ENCODE data around the gene PPP1R14C. TPM values are rescaled to one million over a fixed set of nuclear protein-coding genes. Genes with fewer than 3 reads are reported as not detected.
A peak's percentile ranks its signal among the peaks of the same experiment; 100 is the strongest.

The PPP1R14C gene
- total and polyA plus RNA-seq, 2 of the 13 experiments (the other 11 are each of a cell fraction or from before 2014, with no cell fraction given) = not detected

DNA sequence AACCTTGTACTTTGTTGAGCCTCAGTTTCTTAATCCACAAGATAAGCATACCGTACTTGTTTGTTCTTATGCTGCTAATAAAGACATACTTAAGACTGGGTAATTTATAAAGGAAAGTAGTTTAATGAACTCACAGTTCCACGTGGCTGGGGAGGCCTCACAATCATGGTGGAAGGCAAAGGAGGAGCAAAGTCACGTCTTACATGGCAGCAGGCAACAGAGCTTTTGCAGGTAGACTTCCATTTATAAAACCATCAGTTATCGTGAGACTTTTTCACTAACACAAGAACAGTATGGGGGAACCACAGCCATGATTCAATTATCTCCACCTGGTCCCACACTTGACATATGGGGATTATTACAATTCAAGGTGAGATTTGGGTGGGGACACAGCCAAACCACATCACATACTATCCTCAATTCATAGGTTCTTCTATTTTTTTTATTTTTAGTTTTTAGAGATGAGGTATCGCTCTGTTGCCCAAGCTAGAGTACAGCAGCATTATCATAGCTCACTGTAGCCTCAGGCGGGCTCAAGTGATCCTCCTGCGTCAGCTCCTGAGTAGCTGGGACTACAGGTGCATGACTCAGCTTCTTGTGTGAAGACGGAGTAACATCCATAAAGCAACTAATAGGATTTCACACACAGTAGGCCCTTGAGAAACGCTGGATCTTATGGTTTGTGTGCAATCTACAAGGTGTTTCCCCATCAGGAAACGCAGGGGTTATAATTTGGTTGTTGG is 149.3 kb downstream of the PPP1R14C start:
- no peak overlapping the region for H3K4me2 ChIP-seq (ENCODE audit: low read depth, low read length)
- no peak overlapping the region for H3K27ac ChIP-seq (ENCODE audit: extremely low read length, insufficient read depth, low read length)
- no peak for FAIRE-seq
- intact Hi-C loops (cut with micrococcal nuclease; ENCODE audit: unreplicated experiment) (no loop called here), in situ Hi-C loops (cut with HindIII; ENCODE audit: extremely low pct_ligation_motif_present, low pct_unique_long_range_greater_than_20kb) (no loop called here)
- POLR2A ChIA-PET = no interaction called here
- H3K36me3 ChIP-seq (replicated peaks in 1 of 2; ENCODE audit: control insufficient read depth in 1 of 2, insufficient read depth in 2 of 2, low read length in 2 of 2) = no peaks in the 10 kb centered on the region
- no peak overlapping the region for H2AFZ ChIP-seq (ENCODE audit: low read length)
- DNase-seq (ENCODE audit: low spot score) = no peak
- no peaks in the 10 kb centered on the region for H3K79me2 ChIP-seq (ENCODE audit: insufficient read depth, low read length)
- H3K9ac ChIP-seq (ENCODE audit: insufficient read depth, low read depth, low read length) = no peak overlapping the region
- WGBS (ENCODE audit: low lambda C conversion rate) = 29% methylated on average over 10 of the region's 10 CpGs
- ATAC-seq = no peak
- H3K9me3 ChIP-seq (ENCODE audit: low read length) = peaks cover 17% of the 10 kb centered on the region
- H3K4me1 ChIP-seq (ENCODE audit: insufficient read depth, low read length) = no peaks in the 10 kb centered on the region
- TF ChIP-seq NFE2L2 (IDR thresholded peaks at IDR 0.05; ENCODE audit: low read length) = 0 out of 2 replicates have a peak, but pooled peaks have one; percentile 7
- no peak for TF ChIP-seq ZNF484 (CRISPR knock-in tag; IDR thresholded peaks at IDR 0.05; ENCODE audit: borderline replicate concordance, low read depth)
- CTCF ChIA-PET (ENCODE audit: low intra/inter-chr PET ratio, low total read pairs) = no interaction called here
- no peak overlapping the region for H3K4me3 ChIP-seq (replicated peaks in 1 of 3; ENCODE audit: insufficient read depth in 1 of 3, low read depth in 2 of 3, low read length in 3 of 3)
- peaks cover 0 to 16% of the 10 kb centered on the region in 2 experiments; a peak in 2 of 5 replicates for H3K27me3 ChIP-seq (ENCODE audit: control insufficient read depth in 1 of 2, insufficient read depth in 2 of 2, low read length in 2 of 2)
- no TSS peak for BruUV-seq (replicated peaks)
- no peaks in the 10 kb centered on the region for H4K20me1 ChIP-seq (ENCODE audit: insufficient read depth, low read length)

DNA sequence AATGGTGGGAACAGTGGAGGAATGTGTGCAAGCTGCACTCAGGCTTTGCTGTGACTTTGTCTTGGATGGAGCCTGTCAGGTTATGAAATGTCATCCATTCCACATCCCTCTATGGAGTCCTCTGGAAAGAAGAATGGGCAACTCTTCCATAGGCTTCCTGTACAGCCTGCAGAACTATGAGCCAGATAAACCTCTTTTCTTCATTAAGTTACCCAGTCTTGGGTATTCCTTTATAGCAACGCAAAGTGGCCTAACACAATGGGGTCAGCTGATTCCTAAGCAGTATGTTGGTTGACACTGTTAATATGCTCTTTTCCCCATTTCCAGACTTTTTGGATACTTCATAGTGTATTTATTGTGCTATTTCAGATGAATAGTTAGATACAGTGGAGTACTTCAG is 150.2 kb downstream of the PPP1R14C start:
- 50% methylated on average over 1 of the region's 1 CpG for WGBS (ENCODE audit: low lambda C conversion rate)
- Histone ChIP-seq H3K27ac (ENCODE audit: extremely low read length, insufficient read depth, low read length) (no peak overlapping the region), H3K79me2 (ENCODE audit: insufficient read depth, low read length) (no peaks in the 10 kb centered on the region), H3K36me3 (replicated peaks in 1 of 2; ENCODE audit: control insufficient read depth in 1 of 2, insufficient read depth in 2 of 2, low read length in 2 of 2) (no peaks in the 10 kb centered on the region), H3K4me3 (replicated peaks in 1 of 3; ENCODE audit: insufficient read depth in 1 of 3, low read depth in 2 of 3, low read length in 3 of 3) (no peak overlapping the region), H3K27me3 (ENCODE audit: control insufficient read depth in 1 of 2, insufficient read depth in 2 of 2, low read length in 2 of 2) (peaks cover 0 to 16% of the 10 kb centered on the region in 2 experiments; a peak in 2 of 5 replicates), H2AFZ (ENCODE audit: low read length) (no peak overlapping the region), H3K9ac (ENCODE audit: insufficient read depth, low read depth, low read length) (no peak overlapping the region), H3K4me1 (ENCODE audit: insufficient read depth, low read length) (no peaks in the 10 kb centered on the region), H4K20me1 (ENCODE audit: insufficient read depth, low read length) (no peaks in the 10 kb centered on the region), H3K4me2 (ENCODE audit: low read depth, low read length) (no peak overlapping the region), H3K9me3 (ENCODE audit: low read length) (peaks cover 26% of the 10 kb centered on the region)
- FAIRE-seq (no peak), DNase-seq (ENCODE audit: low spot score) (no peak), ATAC-seq (no peak)
- ChIA-PET POLR2A (no interaction called here), CTCF (ENCODE audit: low intra/inter-chr PET ratio, low total read pairs) (no interaction called here)
- in situ Hi-C loops (cut with HindIII; ENCODE audit: extremely low pct_ligation_motif_present, low pct_unique_long_range_greater_than_20kb) (no loop called here), intact Hi-C loops (cut with micrococcal nuclease; ENCODE audit: unreplicated experiment) (no loop called here)
- no TSS peak for BruUV-seq (replicated peaks)
- no peak for TF ChIP-seq ZSCAN30 (CRISPR knock-in tag; IDR thresholded peaks at IDR 0.05)
- no peak for TF ChIP-seq ELK4 (CRISPR knock-in tag; IDR thresholded peaks at IDR 0.05; ENCODE audit: borderline replicate concordance)
- TF ChIP-seq ZSCAN20 (CRISPR knock-in tag; IDR thresholded peaks at IDR 0.05; ENCODE audit: borderline replicate concordance) = no peak
- no peak for TF ChIP-seq MED8 (CRISPR knock-in tag; IDR thresholded peaks at IDR 0.05; ENCODE audit: insufficient replicate concordance)
- no peak for TF ChIP-seq POLR2A (IDR thresholded peaks at IDR 0.05; ENCODE audit: insufficient read depth in 1 of 2, low read depth in 2 of 2, low read length in 2 of 2)
- TF ChIP-seq ATRX (CRISPR knock-in tag; IDR thresholded peaks at IDR 0.05; ENCODE audit: borderline replicate concordance) = no peak
- no peak for TF ChIP-seq RXRA (CRISPR knock-in tag; IDR thresholded peaks at IDR 0.05)
- no peak for TF ChIP-seq ZNF781 (CRISPR knock-in tag; IDR thresholded peaks at IDR 0.05; ENCODE audit: borderline replicate concordance, not compliant biosample characterization)
- no peak for TF ChIP-seq RBAK (CRISPR knock-in tag; IDR thresholded peaks at IDR 0.05)
- TF ChIP-seq, protein P1, sequence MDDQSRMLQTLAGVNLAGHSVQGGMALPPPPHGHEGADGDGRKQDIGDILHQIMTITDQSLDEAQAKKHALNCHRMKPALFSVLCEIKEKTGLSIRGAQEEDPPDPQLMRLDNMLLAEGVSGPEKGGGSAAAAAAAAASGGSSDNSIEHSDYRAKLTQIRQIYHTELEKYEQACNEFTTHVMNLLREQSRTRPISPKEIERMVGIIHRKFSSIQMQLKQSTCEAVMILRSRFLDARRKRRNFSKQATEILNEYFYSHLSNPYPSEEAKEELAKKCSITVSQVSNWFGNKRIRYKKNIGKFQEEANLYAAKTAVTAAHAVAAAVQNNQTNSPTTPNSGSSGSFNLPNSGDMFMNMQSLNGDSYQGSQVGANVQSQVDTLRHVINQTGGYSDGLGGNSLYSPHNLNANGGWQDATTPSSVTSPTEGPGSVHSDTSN (CRISPR knock-in tag; IDR thresholded peaks at IDR 0.05; ENCODE audit: borderline replicate concordance) = no peak
- TF ChIP-seq ZNF788 (CRISPR knock-in tag; IDR thresholded peaks at IDR 0.05; ENCODE audit: borderline replicate concordance) = no peak
- no peak for TF ChIP-seq ZNF775 (CRISPR knock-in tag; IDR thresholded peaks at IDR 0.05; ENCODE audit: borderline replicate concordance)
- TF ChIP-seq TFDP1 (CRISPR knock-in tag; IDR thresholded peaks at IDR 0.05; ENCODE audit: borderline replicate concordance) = no peak

All from HepG2 (cell line).